HepG2 (cell line): ENCODE measurements around the gene RASA1. TPM values are rescaled to one million over a fixed set of nuclear protein-coding genes. Genes with fewer than 3 reads are reported as not detected.

Experiments
- ADNP ChIP-seq: sonication (generic); formaldehyde crosslinking; IDR thresholded peaks from 2 replicates; pipeline ENCODE4 v1.4.0; 2020; ENCODE audit warnings: missing genetic modification reagents
- AKAP8 ChIP-seq: sonication (generic); formaldehyde crosslinking; IDR thresholded peaks from 2 replicates; pipeline ENCODE4 v1.5.1; 2020; ENCODE audit warnings: mild to moderate bottlenecking, missing genetic modification reagents
- FOXJ3 ChIP-seq: sonication (generic); formaldehyde crosslinking; IDR thresholded peaks from 2 replicates; pipeline ENCODE4 v1.4.0; 2020; ENCODE audit warnings: missing genetic modification reagents, mild to moderate bottlenecking, borderline replicate concordance
- HDAC1 ChIP-seq: sonication (generic); formaldehyde crosslinking; IDR thresholded peaks from 2 replicates; pipeline ENCODE4 v1.5.1; 2020; ENCODE audit warnings: mild to moderate bottlenecking, missing genetic modification reagents
- MATR3 ChIP-seq: sonication (generic); formaldehyde crosslinking; IDR thresholded peaks from 2 replicates; pipeline ENCODE4 v1.4.0; 2020; ENCODE audit warnings: missing genetic modification reagents
- NBN ChIP-seq: fragments of 450-650 bp; conservative IDR thresholded peaks from 2 replicates; pipeline ENCODE4 v1.6.1; 2017
- PHF5A ChIP-seq: IDR thresholded peaks from one replicate; pipeline ENCODE4 v1.6.1; 2018; ENCODE audit warnings: low read depth, missing genetic modification reagents; ENCODE audit not compliant: unreplicated experiment
- REXO4 ChIP-seq: sonication (generic); formaldehyde crosslinking; IDR thresholded peaks from 2 replicates; pipeline ENCODE4 v1.8.0; 2022; ENCODE audit warnings: missing genetic modification reagents, mild to moderate bottlenecking, borderline replicate concordance
- SP4 ChIP-seq: sonication (generic); formaldehyde crosslinking; IDR thresholded peaks from 2 replicates; pipeline ENCODE4 v1.8.1; 2023; ENCODE audit warnings: mild to moderate bottlenecking, missing genetic modification reagents
- THAP11 ChIP-seq: IDR thresholded peaks from 2 replicates; pipeline ENCODE4 v1.6.1; 2016; ENCODE audit warnings: missing biosample characterization, missing genetic modification reagents
- ZNF235 ChIP-seq: sonication (generic); formaldehyde crosslinking; IDR thresholded peaks from 2 replicates; pipeline ENCODE4 v1.8.1; 2023; ENCODE audit warnings: mild to moderate bottlenecking, missing genetic modification reagents, borderline replicate concordance
- ZNF253 ChIP-seq: sonication (generic); formaldehyde crosslinking; IDR thresholded peaks from 2 replicates; pipeline ENCODE4 v1.8.0; 2022; ENCODE audit warnings: mild to moderate bottlenecking, missing genetic modification reagents, borderline replicate concordance
- ZNF350 ChIP-seq: sonication (generic); formaldehyde crosslinking; IDR thresholded peaks from 2 replicates; pipeline ENCODE4 v1.4.0; 2020; ENCODE audit warnings: mild to moderate bottlenecking, low read depth, missing genetic modification reagents, borderline replicate concordance
- ZNF543 ChIP-seq: sonication (generic); formaldehyde crosslinking; IDR thresholded peaks from 2 replicates; pipeline ENCODE4 v1.4.0; 2020; ENCODE audit warnings: mild to moderate bottlenecking, missing genetic modification reagents
- polyA plus RNA-seq, 8 experiments: library from polyadenylated mRNA; depleted of rRNA in 3 of 8; stranded (reverse) in 7 of 8; unstranded in 1 of 8; fragments of >200 nt; fragmentation: Illumina TruSeq in 4 of 8; extraction: Trizol in 4 of 8; gene quantifications; 2 replicates each; pipeline versions ENCODE4 v1.2.1 to v1.2.3, GENCODE V29; 2011 to 2016; ENCODE audit warnings: low read depth in 4 of 8, missing spikeins in 1 of 8, mixed read lengths in 1 of 8; ENCODE audit not compliant: insufficient read depth in 1 of 8
- total RNA-seq, 5 experiments: library from RNA; depleted of rRNA; stranded (reverse); fragments of >200 nt; fragmentation: Illumina TruSeq; extraction: Trizol; gene quantifications; 2 replicates each; pipeline ENCODE4 v1.2.3, GENCODE V29; 2016; ENCODE audit warnings: low read depth in 1 of 5
- TF ChIP-seq, protein P1 (sequence below): sonication (generic); formaldehyde crosslinking; IDR thresholded peaks from 2 replicates; pipeline ENCODE4 v1.9.0; 2021; ENCODE audit warnings: mild to moderate bottlenecking, missing genetic modification reagents
- TF ChIP-seq, protein P2 (sequence below): sonication (generic); formaldehyde crosslinking; IDR thresholded peaks from 2 replicates; pipeline ENCODE4 v1.4.0; 2020; ENCODE audit warnings: missing genetic modification reagents
- TF ChIP-seq, protein P3 (sequence below): IDR thresholded peaks from 2 replicates; pipeline ENCODE4 v1.6.1; 2018; ENCODE audit warnings: missing genetic modification reagents

The RASA1 gene
- total and polyA plus RNA-seq, 2 of the 13 experiments (the other 11 are each of a cell fraction or from before 2014, with no cell fraction given) = 19.5 to 20.5 TPM

DNA sequence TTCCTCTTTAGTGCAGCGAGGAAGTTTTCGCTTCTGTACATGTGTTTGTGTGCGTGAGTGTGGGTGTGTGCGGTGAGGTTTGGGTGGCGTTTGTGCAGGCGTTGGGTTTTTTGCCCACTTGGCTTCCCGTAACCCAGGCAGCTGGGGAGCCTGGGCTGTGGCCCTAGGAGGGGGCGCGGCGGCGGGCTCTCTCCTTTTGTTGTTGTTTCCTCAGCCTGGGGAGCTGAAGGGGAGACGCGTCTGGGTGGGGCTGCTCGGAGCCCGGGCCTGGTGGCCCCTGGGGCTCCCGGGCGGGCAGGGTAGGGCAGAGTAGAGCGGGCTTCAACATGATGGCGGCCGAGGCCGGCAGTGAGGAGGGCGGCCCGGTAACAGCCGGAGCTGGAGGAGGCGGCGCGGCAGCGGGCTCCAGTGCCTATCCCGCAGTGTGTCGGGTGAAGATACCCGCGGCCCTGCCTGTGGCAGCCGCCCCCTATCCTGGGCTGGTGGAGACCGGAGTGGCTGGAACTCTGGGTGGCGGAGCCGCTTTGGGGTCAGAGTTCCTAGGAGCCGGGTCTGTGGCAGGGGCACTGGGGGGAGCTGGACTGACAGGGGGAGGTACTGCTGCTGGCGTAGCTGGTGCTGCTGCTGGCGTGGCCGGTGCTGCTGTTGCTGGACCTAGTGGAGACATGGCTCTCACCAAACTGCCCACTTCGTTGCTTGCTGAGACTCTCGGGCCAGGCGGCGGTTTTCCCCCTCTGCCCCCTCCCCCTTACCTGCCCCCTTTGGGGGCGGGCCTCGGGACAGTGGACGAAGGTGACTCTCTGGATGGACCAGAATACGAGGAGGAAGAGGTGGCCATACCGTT is 665 bp downstream of the RASA1 start (continued):
- TF ChIP-seq SP4 (CRISPR knock-in tag) = peak; percentile 61
- 0 out of 2 replicates have a peak, but pooled peaks have one; percentile 43 for TF ChIP-seq ZNF350
- no peak for TF ChIP-seq ZNF543 (CRISPR knock-in tag)
- TF ChIP-seq ZNF235 (CRISPR knock-in tag) = 0 out of 2 replicates have a peak, but pooled peaks have one; percentile 20
- no peak for TF ChIP-seq ADNP (CRISPR knock-in tag)
- peak; percentile 42 for TF ChIP-seq HDAC1 (CRISPR knock-in tag)
- 0 out of 2 replicates have a peak, but pooled peaks have one; percentile 21 for TF ChIP-seq AKAP8
- no peak for TF ChIP-seq MATR3
- TF ChIP-seq REXO4 (CRISPR knock-in tag) = no peak
- TF ChIP-seq, protein P1, sequence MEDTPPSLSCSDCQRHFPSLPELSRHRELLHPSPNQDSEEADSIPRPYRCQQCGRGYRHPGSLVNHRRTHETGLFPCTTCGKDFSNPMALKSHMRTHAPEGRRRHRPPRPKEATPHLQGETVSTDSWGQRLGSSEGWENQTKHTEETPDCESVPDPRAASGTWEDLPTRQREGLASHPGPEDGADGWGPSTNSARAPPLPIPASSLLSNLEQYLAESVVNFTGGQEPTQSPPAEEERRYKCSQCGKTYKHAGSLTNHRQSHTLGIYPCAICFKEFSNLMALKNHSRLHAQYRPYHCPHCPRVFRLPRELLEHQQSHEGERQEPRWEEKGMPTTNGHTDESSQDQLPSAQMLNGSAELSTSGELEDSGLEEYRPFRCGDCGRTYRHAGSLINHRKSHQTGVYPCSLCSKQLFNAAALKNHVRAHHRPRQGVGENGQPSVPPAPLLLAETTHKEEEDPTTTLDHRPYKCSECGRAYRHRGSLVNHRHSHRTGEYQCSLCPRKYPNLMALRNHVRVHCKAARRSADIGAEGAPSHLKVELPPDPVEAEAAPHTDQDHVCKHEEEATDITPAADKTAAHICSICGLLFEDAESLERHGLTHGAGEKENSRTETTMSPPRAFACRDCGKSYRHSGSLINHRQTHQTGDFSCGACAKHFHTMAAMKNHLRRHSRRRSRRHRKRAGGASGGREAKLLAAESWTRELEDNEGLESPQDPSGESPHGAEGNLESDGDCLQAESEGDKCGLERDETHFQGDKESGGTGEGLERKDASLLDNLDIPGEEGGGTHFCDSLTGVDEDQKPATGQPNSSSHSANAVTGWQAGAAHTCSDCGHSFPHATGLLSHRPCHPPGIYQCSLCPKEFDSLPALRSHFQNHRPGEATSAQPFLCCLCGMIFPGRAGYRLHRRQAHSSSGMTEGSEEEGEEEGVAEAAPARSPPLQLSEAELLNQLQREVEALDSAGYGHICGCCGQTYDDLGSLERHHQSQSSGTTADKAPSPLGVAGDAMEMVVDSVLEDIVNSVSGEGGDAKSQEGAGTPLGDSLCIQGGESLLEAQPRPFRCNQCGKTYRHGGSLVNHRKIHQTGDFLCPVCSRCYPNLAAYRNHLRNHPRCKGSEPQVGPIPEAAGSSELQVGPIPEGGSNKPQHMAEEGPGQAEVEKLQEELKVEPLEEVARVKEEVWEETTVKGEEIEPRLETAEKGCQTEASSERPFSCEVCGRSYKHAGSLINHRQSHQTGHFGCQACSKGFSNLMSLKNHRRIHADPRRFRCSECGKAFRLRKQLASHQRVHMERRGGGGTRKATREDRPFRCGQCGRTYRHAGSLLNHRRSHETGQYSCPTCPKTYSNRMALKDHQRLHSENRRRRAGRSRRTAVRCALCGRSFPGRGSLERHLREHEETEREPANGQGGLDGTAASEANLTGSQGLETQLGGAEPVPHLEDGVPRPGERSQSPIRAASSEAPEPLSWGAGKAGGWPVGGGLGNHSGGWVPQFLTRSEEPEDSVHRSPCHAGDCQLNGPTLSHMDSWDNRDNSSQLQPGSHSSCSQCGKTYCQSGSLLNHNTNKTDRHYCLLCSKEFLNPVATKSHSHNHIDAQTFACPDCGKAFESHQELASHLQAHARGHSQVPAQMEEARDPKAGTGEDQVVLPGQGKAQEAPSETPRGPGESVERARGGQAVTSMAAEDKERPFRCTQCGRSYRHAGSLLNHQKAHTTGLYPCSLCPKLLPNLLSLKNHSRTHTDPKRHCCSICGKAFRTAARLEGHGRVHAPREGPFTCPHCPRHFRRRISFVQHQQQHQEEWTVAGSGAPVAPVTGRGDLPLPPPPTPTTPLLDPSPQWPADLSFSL (CRISPR knock-in tag) = no peak
- TF ChIP-seq ZNF253 (CRISPR knock-in tag) = no peak
- no peak for TF ChIP-seq NBN
- TF ChIP-seq PHF5A (CRISPR knock-in tag) = no peak
- no peak for TF ChIP-seq THAP11 (CRISPR knock-in tag)
- TF ChIP-seq, protein P2, sequence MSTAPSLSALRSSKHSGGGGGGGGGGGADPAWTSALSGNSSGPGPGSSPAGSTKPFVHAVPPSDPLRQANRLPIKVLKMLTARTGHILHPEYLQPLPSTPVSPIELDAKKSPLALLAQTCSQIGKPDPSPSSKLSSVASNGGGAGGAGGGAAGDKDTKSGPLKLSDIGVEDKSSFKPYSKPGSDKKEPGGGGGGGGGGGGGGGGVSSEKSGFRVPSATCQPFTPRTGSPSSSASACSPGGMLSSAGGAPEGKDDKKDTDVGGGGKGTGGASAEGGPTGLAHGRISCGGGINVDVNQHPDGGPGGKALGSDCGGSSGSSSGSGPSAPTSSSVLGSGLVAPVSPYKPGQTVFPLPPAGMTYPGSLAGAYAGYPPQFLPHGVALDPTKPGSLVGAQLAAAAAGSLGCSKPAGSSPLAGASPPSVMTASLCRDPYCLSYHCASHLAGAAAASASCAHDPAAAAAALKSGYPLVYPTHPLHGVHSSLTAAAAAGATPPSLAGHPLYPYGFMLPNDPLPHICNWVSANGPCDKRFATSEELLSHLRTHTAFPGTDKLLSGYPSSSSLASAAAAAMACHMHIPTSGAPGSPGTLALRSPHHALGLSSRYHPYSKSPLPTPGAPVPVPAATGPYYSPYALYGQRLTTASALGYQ (CRISPR knock-in tag) = no peak
- TF ChIP-seq, protein P3, sequence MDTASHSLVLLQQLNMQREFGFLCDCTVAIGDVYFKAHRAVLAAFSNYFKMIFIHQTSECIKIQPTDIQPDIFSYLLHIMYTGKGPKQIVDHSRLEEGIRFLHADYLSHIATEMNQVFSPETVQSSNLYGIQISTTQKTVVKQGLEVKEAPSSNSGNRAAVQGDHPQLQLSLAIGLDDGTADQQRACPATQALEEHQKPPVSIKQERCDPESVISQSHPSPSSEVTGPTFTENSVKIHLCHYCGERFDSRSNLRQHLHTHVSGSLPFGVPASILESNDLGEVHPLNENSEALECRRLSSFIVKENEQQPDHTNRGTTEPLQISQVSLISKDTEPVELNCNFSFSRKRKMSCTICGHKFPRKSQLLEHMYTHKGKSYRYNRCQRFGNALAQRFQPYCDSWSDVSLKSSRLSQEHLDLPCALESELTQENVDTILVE = no peak
- TF ChIP-seq FOXJ3 (CRISPR knock-in tag) = no peak
